AG10803 (cell line): ENCODE measurements around the gene NRSN2.

Experiments used
- DNase-seq: peaks from one replicate; pipeline ENCODE4 v3.0.0; 2010; ENCODE audit warnings: low read depth
- H3K4me3 ChIP-seq: 2 replicates; pipeline ENCODE4 v1.5.1; 2011; ENCODE audit warnings: mild to moderate bottlenecking, low read length, control low read depth
- CTCF ChIP-seq: conservative IDR thresholded peaks from 2 replicates; pipeline ENCODE4 v1.5.1; 2011; ENCODE audit warnings: mild to moderate bottlenecking, low read length, control low read depth, inconsistent platforms

Gene NRSN2

GRCh38 chr20:326645-327185 lies 20.2 kb upstream of the NRSN2 start:
- DNase-seq: peak; percentile 21

GRCh38 chr20:327186-328026 lies 19.5 kb upstream of the NRSN2 start:
- TF ChIP-seq CTCF: no peak
- peak; percentile 88 for DNase-seq
- H3K4me3 ChIP-seq: peak overlapping the region; percentile 86

More at GRCh38 chr20:326645-327185, 20.2 kb upstream of the NRSN2 start:
- no peak for TF ChIP-seq CTCF
- peak overlapping the region; percentile 86 for H3K4me3 ChIP-seq

GRCh38 chr20:328027-328974 lies 18.6 kb upstream of the NRSN2 start:
- peak; percentile 33 for DNase-seq
- TF ChIP-seq CTCF: no peak
- H3K4me3 ChIP-seq: peak overlapping the region; percentile 86

GRCh38 chr20:328975-329695 lies 17.8 kb upstream of the NRSN2 start:
- TF ChIP-seq CTCF: no peak
- peak overlapping the region; percentile 30 for H3K4me3 ChIP-seq
- DNase-seq: no peak

- no peak overlapping the region for H3K4me3 ChIP-seq
- no peak for DNase-seq
- no peak for TF ChIP-seq CTCF
Observed at GRCh38 chr20:329851-330232, 17.1 kb upstream of the NRSN2 start.

GRCh38 chr20:330233-331149 lies 16.4 kb upstream of the NRSN2 start:
- TF ChIP-seq CTCF: peak; percentile 91
- DNase-seq: peak; percentile 66
- H3K4me3 ChIP-seq: no peak overlapping the region
